ENCODE results near the gene ADAP1. TPM values are rescaled to one million over a fixed set of nuclear protein-coding genes. Genes with fewer than 3 reads are reported as not detected.
"Not testable (repeated sequence)": the region's sequence is repeated elsewhere in the genome, so short reads cannot be mapped to it uniquely, and the experiment has no call there.

The ADAP1 gene
- total and polyA plus RNA-seq, 7 donors: 11.4 to 157 (median 72.6) TPM

GRCh38 chr7:963236-964078, 9.0 kb upstream of the ADAP1 start:
- no peak for TF ChIP-seq CTCF (IDR thresholded peaks at IDR 0.05)
- TF ChIP-seq POLR2A (IDR thresholded peaks at IDR 0.05): no peak
- TF ChIP-seq POLR2AphosphoS5 (IDR thresholded peaks at IDR 0.05): no peak
- peak overlapping the region; percentile 78 to 90 (median 86) for H3K27ac ChIP-seq
- H3K27me3 ChIP-seq: no peaks in the 10 kb centered on the region
- 19 to 27% methylated on average over 37 of the region's 37 CpGs for WGBS, 2 donors
- H3K4me1 ChIP-seq: peaks cover 0 to 69% (median 56%) of the 10 kb centered on the region in 4 donors
- peak; percentile 68 for DNase-seq
- peaks cover 7 to 19% (median 13%) of the 10 kb centered on the region in 4 donors for H3K36me3 ChIP-seq
- no peaks in the 10 kb centered on the region for H3K9me3 ChIP-seq
- intact Hi-C loops (cut with DNase I): no loop called here
- no peak overlapping the region for H3K4me3 ChIP-seq

- TF ChIP-seq POLR2A (IDR thresholded peaks at IDR 0.05) (no peak), CTCF (IDR thresholded peaks at IDR 0.05) (no peak), POLR2AphosphoS5 (IDR thresholded peaks at IDR 0.05) (no peak), EP300 (IDR thresholded peaks at IDR 0.05) (no peak)
- Histone ChIP-seq H3K4me3 (no peak overlapping the region), H3K36me3 (peaks cover 0 to 10% (median 4%) of the 10 kb centered on the region in 4 donors), H3K4me1 (peaks cover 0 to 69% (median 56%) of the 10 kb centered on the region in 4 donors), H3K27ac (no peak overlapping the region), H3K9me3 (no peaks in the 10 kb centered on the region), H3K27me3 (no peaks in the 10 kb centered on the region)
- WGBS, 2 donors: 87 to 91% methylated on average over 17 of the region's 17 CpGs
- intact Hi-C loops (cut with DNase I): no loop called here
- DNase-seq: peak; percentile 55
Observed at GRCh38 chr7:962401-963081, 8.1 kb upstream of the ADAP1 start.

GRCh38 chr7:961546-962400, 7.3 kb upstream of the ADAP1 start:
- 94% methylated on average over 37 of the region's 37 CpGs for WGBS, 2 donors
- TF ChIP-seq POLR2A (IDR thresholded peaks at IDR 0.05) (no peak), EP300 (IDR thresholded peaks at IDR 0.05) (no peak), POLR2AphosphoS5 (IDR thresholded peaks at IDR 0.05) (no peak), CTCF (IDR thresholded peaks at IDR 0.05) (no peak)
- no peaks in the 10 kb centered on the region for H3K27me3 ChIP-seq
- intact Hi-C loops (cut with DNase I): no loop called here
- peak; percentile 62 for DNase-seq
- H3K9me3 ChIP-seq: no peaks in the 10 kb centered on the region
- no peak overlapping the region for H3K4me3 ChIP-seq
- peaks cover 0 to 69% (median 56%) of the 10 kb centered on the region in 4 donors for H3K4me1 ChIP-seq
- H3K36me3 ChIP-seq: peaks cover 0 to 2% (median 0%) of the 10 kb centered on the region in 4 donors
- H3K27ac ChIP-seq: peak overlapping the region in 3 of 4 donors; percentile 3 to 81 (median 75)

GRCh38 chr7:960972-961371, 6.5 kb upstream of the ADAP1 start:
- peak overlapping the region in 3 of 4 donors; percentile 3 to 81 (median 75) for H3K27ac ChIP-seq
- H3K27me3 ChIP-seq; intact Hi-C loops (cut with DNase I); H3K36me3 ChIP-seq; H3K4me3 ChIP-seq; H3K9me3 ChIP-seq: not testable (repeated sequence)
- DNase-seq: peak; percentile 88
- whole genome bisulfite sequencing, 2 donors: 69 to 76% methylated on average over 13 of the region's 13 CpGs
- H3K4me1 ChIP-seq: peaks cover 0 to 64% (median 50%) of the 10 kb centered on the region in 4 donors
- peak; percentile 10 to 51 (median 38) for TF ChIP-seq POLR2AphosphoS5 (IDR thresholded peaks at IDR 0.05)

All from sigmoid colon (tissue), 7 donors.